Activated CD4-positive, alpha-beta T cell treated with anti-CD3 and anti-CD28 coated beads, Interleukin-2, Interleukin-4, amounts not matched to agents 100 ng/mL and 50 ng/mL, durations not matched to agents 16 hours and 8 hours (primary cell): ENCODE data around the gene ANKHD1.
"Not testable (repeated sequence)": the region's sequence is repeated elsewhere in the genome, so short reads cannot be mapped to it uniquely, and the experiment has no call there.

Experiments
- DNase-seq: peaks from one replicate; pipeline ENCODE4 v3.0.0-alpha.2; 2020; ENCODE audit warnings: low spot score

Gene ANKHD1

GRCh38 chr5:140381351-140381750 is 20.3 kb upstream of the ANKHD1 start:
- no peak for DNase-seq

- no peak for DNase-seq
Observed at GRCh38 chr5:140381972-140382371, 19.7 kb upstream of the ANKHD1 start.

GRCh38 chr5:140382866-140383265 is 18.8 kb upstream of the ANKHD1 start:
- no peak for DNase-seq

- no peak for DNase-seq
Observed at GRCh38 chr5:140383300-140383699, 18.3 kb upstream of the ANKHD1 start.

GRCh38 chr5:140388052-140388451 is 13.6 kb upstream of the ANKHD1 start:
- no peak for DNase-seq

GRCh38 chr5:140391312-140391711 is 10.3 kb upstream of the ANKHD1 start:
- DNase-seq = no peak

- DNase-seq = no peak
Observed at GRCh38 chr5:140391732-140392131, 9.9 kb upstream of the ANKHD1 start.

GRCh38 chr5:140393738-140394137 is 7.9 kb upstream of the ANKHD1 start:
- DNase-seq = peak; percentile 16

- no peak for DNase-seq
Observed at GRCh38 chr5:140398379-140398811, 3.2 kb upstream of the ANKHD1 start.

GRCh38 chr5:140399979-140400729 is 1.5 kb upstream of the ANKHD1 start:
- no peak for DNase-seq

- DNase-seq = peak; percentile 94
Observed at GRCh38 chr5:140400730-140401361, 787 bp upstream of the ANKHD1 start.

GRCh38 chr5:140402258-140403074 is 833 bp downstream of the ANKHD1 start:
- DNase-seq = peak; percentile 33

GRCh38 chr5:140403613-140404012 is 2.0 kb downstream of the ANKHD1 start:
- DNase-seq = no peak

- DNase-seq = no peak
Observed at GRCh38 chr5:140408750-140409241, 7.2 kb downstream of the ANKHD1 start.

- no peak for DNase-seq
Observed at GRCh38 chr5:140413230-140413629, 11.6 kb downstream of the ANKHD1 start.

GRCh38 chr5:140417235-140417634 is 15.6 kb downstream of the ANKHD1 start:
- no peak for DNase-seq

GRCh38 chr5:140418862-140419520 is 17.4 kb downstream of the ANKHD1 start:
- no peak for DNase-seq

- DNase-seq = no peak
Observed at GRCh38 chr5:140420226-140420570, 18.6 kb downstream of the ANKHD1 start.

- no peak for DNase-seq
Observed at GRCh38 chr5:140420665-140421361, 19.2 kb downstream of the ANKHD1 start.

GRCh38 chr5:140421375-140421774 is 19.7 kb downstream of the ANKHD1 start:
- not testable (repeated sequence) for DNase-seq

GRCh38 chr5:140423609-140424008 is 22.0 kb downstream of the ANKHD1 start:
- DNase-seq = no peak

GRCh38 chr5:140424135-140424534 is 22.5 kb downstream of the ANKHD1 start:
- DNase-seq = no peak
